HepG2 (cell line): Measurements from ENCODE around the gene DOCK2. TPM values are rescaled to one million over a fixed set of nuclear protein-coding genes. Genes with fewer than 3 reads are reported as not detected.

Experiments used
- ATAC-seq: fragments of 200-7000 bp; cut with Tn5 transposase; 3 replicates; pipeline ENCODE4 v1.9.1; 2020; ENCODE audit warnings: mild to moderate bottlenecking, moderate library complexity
- BruUV-seq: library from RNA; stranded (reverse); fragments of 400-500 nt; replicated peaks from 2 replicates; lab custom pipeline; 2021; lab: Mats Ljungman, UMichigan
- CTCF ChIA-PET: fragments of 300-600 bp; formaldehyde crosslinking; extraction: SDS; loops from one replicate; lab custom pipeline; 2021; ENCODE audit warnings: low total read pairs, inconsistent platforms, low intra/inter-chr PET ratio; lab: Yijun Ruan, JAX
- POLR2A ChIA-PET: fragments of 350-600 bp; sonication (Branson Sonifier 250); formaldehyde crosslinking; loops from one replicate; lab custom pipeline; 2020; ENCODE audit warnings: antibody characterized with exemption, inconsistent platforms; lab: Yijun Ruan, JAX
- DNase-seq: peaks from one replicate; pipeline ENCODE4 v3.0.0-alpha.2; 2015; ENCODE audit warnings: low spot score
- FAIRE-seq: peaks from 3 replicates; lab custom pipeline; 2011; peaks lifted over from hg19 to GRCh38; lab: Jason Lieb, UNC
- H2AFZ ChIP-seq: one replicate; pipeline ENCODE4 v1.6.1; 2011; ENCODE audit warnings: low read length, inconsistent platforms
- H3K27ac ChIP-seq: fragments of 300-600 bp; 3 replicates; pipeline ENCODE4 v1.8.0; 2011; ENCODE audit warnings: mixed run types, mild to moderate bottlenecking, mixed read lengths, low read length, inconsistent platforms; ENCODE audit not compliant: insufficient read depth; ENCODE audit errors: extremely low read length
- H3K27me3 ChIP-seq, 2 experiments: fragments of 200-600 bp in 1 of 2; 2 replicates in 1 of 2; 3 replicates in 1 of 2; pipeline versions ENCODE4 v1.6.0 to v1.8.0; 2011; ENCODE audit warnings: low read length in 2 of 2, mild to moderate bottlenecking in 2 of 2, moderate library complexity in 2 of 2, inconsistent platforms in 1 of 2; ENCODE audit not compliant: insufficient read depth in 2 of 2, control insufficient read depth in 1 of 2
- H3K36me3 ChIP-seq, 2 experiments: fragments of 200-600 bp in 1 of 2; replicated peaks in 1 of 2; 2 replicates in 1 of 2; 3 replicates in 1 of 2; pipeline versions ENCODE4 v1.5.1 to v1.8.0; 2011; ENCODE audit warnings: low read length in 2 of 2, inconsistent platforms in 1 of 2; ENCODE audit not compliant: insufficient read depth in 2 of 2, control insufficient read depth in 1 of 2
- H3K4me1 ChIP-seq: 2 replicates; pipeline ENCODE4 v1.5.1; 2012; ENCODE audit warnings: low read length, inconsistent platforms; ENCODE audit not compliant: insufficient read depth
- H3K4me2 ChIP-seq: 2 replicates; pipeline ENCODE4 v1.6.0; 2011; ENCODE audit warnings: low read depth, low read length, inconsistent platforms
- H3K4me3 ChIP-seq, 3 experiments: fragments of 200-600 bp in 1 of 3; sonication (generic), shearing (Covaris generic) in 1 of 3; replicated peaks in 1 of 3; 2 replicates each; pipeline ENCODE4 v1.5.1; 2011 to 2016; ENCODE audit warnings: low read length in 3 of 3, inconsistent platforms in 2 of 3, low read depth in 2 of 3, mild to moderate bottlenecking in 2 of 3, control low read depth in 1 of 3, mixed read lengths in 1 of 3; ENCODE audit not compliant: insufficient read depth in 1 of 3
- H3K79me2 ChIP-seq: one replicate; pipeline ENCODE4 v1.6.1; 2011; ENCODE audit warnings: low read length, inconsistent platforms; ENCODE audit not compliant: insufficient read depth
- H3K9ac ChIP-seq: 2 replicates; pipeline ENCODE4 v1.6.0; 2011; ENCODE audit warnings: mild to moderate bottlenecking, low read depth, low read length, inconsistent platforms; ENCODE audit not compliant: insufficient read depth
- H3K9me3 ChIP-seq: 2 replicates; pipeline ENCODE4 v1.5.1; 2012; ENCODE audit warnings: mild to moderate bottlenecking, low read length
- H4K20me1 ChIP-seq: 2 replicates; pipeline ENCODE4 v1.6.0; 2011; ENCODE audit warnings: inconsistent platforms, mild to moderate bottlenecking, low read length, moderate library complexity; ENCODE audit not compliant: insufficient read depth
- ARNT ChIP-seq: fragments of 450-650 bp; IDR thresholded peaks from 2 replicates; pipeline ENCODE4 v1.6.1; 2017
- ESRRA ChIP-seq: sonication (generic); formaldehyde crosslinking; IDR thresholded peaks from 2 replicates; pipeline ENCODE4 v1.5.1; 2020; ENCODE audit warnings: mild to moderate bottlenecking, low read depth, missing genetic modification reagents
- EZH2 ChIP-seq: conservative IDR thresholded peaks from 2 replicates; pipeline ENCODE4 v1.6.1; 2012; ENCODE audit warnings: mild to moderate bottlenecking, low read depth, low read length, moderate library complexity
- POLR2A ChIP-seq, 2 experiments: IDR thresholded peaks; 2 replicates each; pipeline ENCODE4 v1.6.1; 2011; ENCODE audit warnings: low read depth in 2 of 2, low read length in 2 of 2, mild to moderate bottlenecking in 1 of 2, moderate library complexity in 1 of 2; ENCODE audit not compliant: insufficient read depth in 1 of 2
- SNAPC2 ChIP-seq: sonication (generic); formaldehyde crosslinking; IDR thresholded peaks from 2 replicates; pipeline ENCODE4 v1.8.1; 2022; ENCODE audit warnings: mild to moderate bottlenecking, missing genetic modification reagents
- ZNF326 ChIP-seq: sonication (generic); formaldehyde crosslinking; IDR thresholded peaks from 2 replicates; pipeline ENCODE4 v1.4.0; 2020; ENCODE audit warnings: missing genetic modification reagents, borderline replicate concordance
- ZNF350 ChIP-seq: sonication (generic); formaldehyde crosslinking; IDR thresholded peaks from 2 replicates; pipeline ENCODE4 v1.4.0; 2020; ENCODE audit warnings: mild to moderate bottlenecking, low read depth, missing genetic modification reagents, borderline replicate concordance
- ZNF615 ChIP-seq: sonication (generic); formaldehyde crosslinking; IDR thresholded peaks from 2 replicates; pipeline ENCODE4 v1.5.0; 2020; ENCODE audit warnings: mild to moderate bottlenecking, missing genetic modification reagents, borderline replicate concordance
- WGBS: methylation state at CpG from one replicate; pipeline ENCODE4 v1.1.6; 2017; ENCODE audit warnings: low lambda C conversion rate; 5-methylcytosine and 5-hydroxymethylcytosine counted together
- in situ Hi-C: cut with HindIII; loops from 2 replicates; pipeline ENCODE4 v1.10.0; 2017; ENCODE audit warnings: low pct_unique_long_range_greater_than_20kb; ENCODE audit not compliant: extremely low pct_ligation_motif_present
- intact Hi-C: fragments of 100-400 bp; cut with micrococcal nuclease; formaldehyde crosslinking; loops from one replicate; pipeline ENCODE4 v1.10.0; 2022; ENCODE audit not compliant: unreplicated experiment
- polyA plus RNA-seq, 8 experiments: library from polyadenylated mRNA; depleted of rRNA in 3 of 8; stranded (reverse) in 7 of 8; unstranded in 1 of 8; fragments of >200 nt; fragmentation: Illumina TruSeq in 4 of 8; extraction: Trizol in 4 of 8; gene quantifications; 2 replicates each; pipeline versions ENCODE4 v1.2.1 to v1.2.3, GENCODE V29; 2011 to 2016; ENCODE audit warnings: low read depth in 4 of 8, missing spikeins in 1 of 8, mixed read lengths in 1 of 8; ENCODE audit not compliant: insufficient read depth in 1 of 8
- total RNA-seq, 5 experiments: library from RNA; depleted of rRNA; stranded (reverse); fragments of >200 nt; fragmentation: Illumina TruSeq; extraction: Trizol; gene quantifications; 2 replicates each; pipeline ENCODE4 v1.2.3, GENCODE V29; 2016; ENCODE audit warnings: low read depth in 1 of 5
- TF ChIP-seq, protein P1 (sequence below): sonication (generic); formaldehyde crosslinking; IDR thresholded peaks from 2 replicates; pipeline ENCODE4 v1.8.0; 2022; ENCODE audit warnings: missing genetic modification reagents, mild to moderate bottlenecking, inconsistent platforms, borderline replicate concordance
- TF ChIP-seq, protein P2 (sequence below), 2 experiments: fragments of 450-650 bp in 1 of 2; sonication (generic) in 1 of 2; formaldehyde crosslinking in 1 of 2; IDR thresholded peaks; 2 replicates each; pipeline versions ENCODE4 v1.6.1 to v1.8.0; 2016 to 2022; ENCODE audit warnings: antibody characterized with exemption in 1 of 2, mild to moderate bottlenecking in 1 of 2, missing genetic modification reagents in 1 of 2

The DOCK2 gene
- total and polyA plus RNA-seq, 2 of the 13 experiments (the other 11 are each of a cell fraction or from before 2014, with no cell fraction given) = not detected

DNA sequence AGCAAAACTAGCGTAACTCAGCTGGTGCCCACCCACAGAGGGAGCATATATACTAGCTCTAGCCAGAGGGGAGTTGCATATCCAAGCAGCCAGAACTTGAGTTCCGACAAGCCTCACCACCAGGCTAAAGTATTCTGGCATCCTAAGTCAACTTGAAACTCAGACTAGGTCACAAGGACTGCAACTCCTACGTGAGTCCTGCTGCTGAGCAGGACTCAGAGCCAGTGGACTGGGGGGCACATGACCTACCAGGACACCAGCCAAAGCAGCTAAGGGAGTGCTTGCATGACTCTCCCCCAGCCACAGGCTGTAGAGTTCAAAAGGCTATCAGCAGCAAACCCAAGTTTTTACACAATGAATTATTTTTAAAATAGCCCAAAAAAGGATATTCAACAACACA is 27.4 kb upstream of the DOCK2 start:
- H3K27me3 ChIP-seq = no peaks in the 10 kb centered on the region
- intact Hi-C loops (no loop called here), in situ Hi-C loops (no loop called here)
- ATAC-seq = no peak
- H3K79me2 ChIP-seq = no peaks in the 10 kb centered on the region
- H3K9ac ChIP-seq = no peak overlapping the region
- 33% methylated on average over 1 of the region's 3 CpGs for WGBS
- no peaks in the 10 kb centered on the region for H3K36me3 ChIP-seq
- no peak for FAIRE-seq
- no peaks in the 10 kb centered on the region for H4K20me1 ChIP-seq
- no peaks in the 10 kb centered on the region for H3K9me3 ChIP-seq
- no peak overlapping the region for H3K4me2 ChIP-seq
- no peak overlapping the region for H3K27ac ChIP-seq
- ChIA-PET CTCF (no interaction called here), POLR2A (no interaction called here)
- no peak overlapping the region for H2AFZ ChIP-seq
- DNase-seq = no peak
- no peaks in the 10 kb centered on the region for H3K4me1 ChIP-seq
- H3K4me3 ChIP-seq = no peak overlapping the region
- no TSS peak for BruUV-seq
- no peak for TF ChIP-seq EZH2
- TF ChIP-seq ZNF326 = no peak
- TF ChIP-seq ESRRA = no peak
- TF ChIP-seq, protein P1, sequence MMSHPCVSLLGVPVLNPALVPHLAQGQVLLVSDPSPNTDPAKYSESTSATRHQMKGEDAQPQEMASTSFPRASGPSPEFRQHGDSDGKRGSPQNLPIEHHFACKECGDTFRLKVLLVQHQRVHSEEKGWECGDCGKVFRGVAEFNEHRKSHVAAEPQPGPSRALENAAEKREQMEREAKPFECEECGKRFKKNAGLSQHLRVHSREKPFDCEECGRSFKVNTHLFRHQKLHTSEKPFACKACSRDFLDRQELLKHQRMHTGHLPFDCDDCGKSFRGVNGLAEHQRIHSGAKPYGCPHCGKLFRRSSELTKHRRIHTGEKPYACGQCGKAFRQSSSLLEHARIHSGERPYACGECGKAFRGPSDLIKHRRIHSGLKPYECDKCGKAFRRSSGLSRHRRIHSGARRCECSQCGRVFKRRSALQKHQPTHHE (CRISPR knock-in tag) = no peak
- TF ChIP-seq ZNF350 (CRISPR knock-in tag) = no peak
- TF ChIP-seq POLR2A (IDR thresholded peaks at IDR 0.05; ENCODE audit: insufficient read depth in 1 of 2, low read depth in 2 of 2, low read length in 2 of 2) = no peak
- TF ChIP-seq ZNF615 = no peak
- no peak for TF ChIP-seq SNAPC2
- TF ChIP-seq ARNT = no peak
- TF ChIP-seq, protein P2, sequence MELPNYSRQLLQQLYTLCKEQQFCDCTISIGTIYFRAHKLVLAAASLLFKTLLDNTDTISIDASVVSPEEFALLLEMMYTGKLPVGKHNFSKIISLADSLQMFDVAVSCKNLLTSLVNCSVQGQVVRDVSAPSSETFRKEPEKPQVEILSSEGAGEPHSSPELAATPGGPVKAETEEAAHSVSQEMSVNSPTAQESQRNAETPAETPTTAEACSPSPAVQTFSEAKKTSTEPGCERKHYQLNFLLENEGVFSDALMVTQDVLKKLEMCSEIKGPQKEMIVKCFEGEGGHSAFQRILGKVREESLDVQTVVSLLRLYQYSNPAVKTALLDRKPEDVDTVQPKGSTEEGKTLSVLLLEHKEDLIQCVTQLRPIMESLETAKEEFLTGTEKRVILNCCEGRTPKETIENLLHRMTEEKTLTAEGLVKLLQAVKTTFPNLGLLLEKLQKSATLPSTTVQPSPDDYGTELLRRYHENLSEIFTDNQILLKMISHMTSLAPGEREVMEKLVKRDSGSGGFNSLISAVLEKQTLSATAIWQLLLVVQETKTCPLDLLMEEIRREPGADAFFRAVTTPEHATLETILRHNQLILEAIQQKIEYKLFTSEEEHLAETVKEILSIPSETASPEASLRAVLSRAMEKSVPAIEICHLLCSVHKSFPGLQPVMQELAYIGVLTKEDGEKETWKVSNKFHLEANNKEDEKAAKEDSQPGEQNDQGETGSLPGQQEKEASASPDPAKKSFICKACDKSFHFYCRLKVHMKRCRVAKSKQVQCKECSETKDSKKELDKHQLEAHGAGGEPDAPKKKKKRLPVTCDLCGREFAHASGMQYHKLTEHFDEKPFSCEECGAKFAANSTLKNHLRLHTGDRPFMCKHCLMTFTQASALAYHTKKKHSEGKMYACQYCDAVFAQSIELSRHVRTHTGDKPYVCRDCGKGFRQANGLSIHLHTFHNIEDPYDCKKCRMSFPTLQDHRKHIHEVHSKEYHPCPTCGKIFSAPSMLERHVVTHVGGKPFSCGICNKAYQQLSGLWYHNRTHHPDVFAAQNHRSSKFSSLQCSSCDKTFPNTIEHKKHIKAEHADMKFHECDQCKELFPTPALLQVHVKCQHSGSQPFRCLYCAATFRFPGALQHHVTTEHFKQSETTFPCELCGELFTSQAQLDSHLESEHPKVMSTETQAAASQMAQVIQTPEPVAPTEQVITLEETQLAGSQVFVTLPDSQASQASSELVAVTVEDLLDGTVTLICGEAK (IDR thresholded peaks at IDR 0.05) = no peak
- TF ChIP-seq, protein P2 (CRISPR knock-in tag; IDR thresholded peaks at IDR 0.05) = no peak
